GM19035 (cell line): ENCODE data around the gene SNX12.
"Not testable (repeated sequence)": the region's sequence is repeated elsewhere in the genome, so short reads cannot be mapped to it uniquely, and the experiment has no call there.

Experiments
- ATAC-seq: cut with Tn5 transposase; IDR thresholded peaks from one replicate; pipeline ENCODE4 v1.9.1; 2021; ENCODE audit not compliant: unreplicated experiment

The SNX12 gene

GRCh38 chrX:71095033-71095432, 26.9 kb upstream of the SNX12 start:
- no peak for ATAC-seq

DNA sequence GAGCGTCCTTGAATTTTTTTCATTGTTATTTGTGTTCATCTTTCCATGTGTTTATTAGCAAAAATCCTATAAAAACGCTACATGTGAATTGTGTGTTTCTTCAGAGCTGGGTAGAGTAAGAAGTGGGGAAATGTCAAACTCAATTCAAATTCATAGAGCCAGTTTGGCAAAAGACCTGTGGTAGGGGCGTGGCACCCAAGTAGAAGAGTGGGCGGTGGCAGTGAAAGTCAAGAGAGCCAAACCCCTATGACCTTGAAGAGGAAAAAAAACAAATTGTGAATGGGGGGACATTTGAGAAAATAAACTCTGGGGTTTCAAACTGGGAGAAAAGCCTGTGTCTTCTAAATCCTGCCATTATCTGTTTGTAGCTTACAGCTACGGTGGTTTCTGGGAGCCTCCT, 23.1 kb upstream of the SNX12 start:
- no peak for ATAC-seq

GRCh38 chrX:71085900-71086299, 17.8 kb upstream of the SNX12 start:
- no peak for ATAC-seq

- ATAC-seq, result no peak
Observed at GRCh38 chrX:71082822-71083221, 14.7 kb upstream of the SNX12 start.

DNA sequence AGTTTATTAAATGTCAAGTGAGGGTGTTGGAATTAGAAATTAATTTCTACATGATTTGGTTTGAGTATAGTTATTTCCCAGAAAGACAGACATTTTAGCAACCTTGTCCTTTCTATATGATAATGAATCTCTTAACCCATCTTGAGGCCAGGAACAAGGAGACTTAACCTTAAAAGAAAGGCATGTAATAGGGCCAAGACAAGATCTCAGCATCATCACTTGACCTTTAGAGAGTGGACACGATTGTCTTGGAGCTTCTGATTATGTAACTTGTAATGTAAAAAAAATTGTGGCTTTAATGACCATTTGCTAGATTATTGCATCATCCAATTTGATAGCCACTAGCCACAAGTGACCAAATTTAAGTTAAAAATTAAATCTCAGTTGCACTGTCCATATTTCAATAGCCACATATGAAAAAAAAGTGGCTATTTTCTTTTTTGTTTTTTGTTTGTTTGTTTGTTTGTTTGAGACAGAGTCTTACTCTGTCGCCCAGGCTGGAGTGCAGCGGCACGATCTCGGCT, 14.1 kb upstream of the SNX12 start:
- ATAC-seq, result no peak

DNA sequence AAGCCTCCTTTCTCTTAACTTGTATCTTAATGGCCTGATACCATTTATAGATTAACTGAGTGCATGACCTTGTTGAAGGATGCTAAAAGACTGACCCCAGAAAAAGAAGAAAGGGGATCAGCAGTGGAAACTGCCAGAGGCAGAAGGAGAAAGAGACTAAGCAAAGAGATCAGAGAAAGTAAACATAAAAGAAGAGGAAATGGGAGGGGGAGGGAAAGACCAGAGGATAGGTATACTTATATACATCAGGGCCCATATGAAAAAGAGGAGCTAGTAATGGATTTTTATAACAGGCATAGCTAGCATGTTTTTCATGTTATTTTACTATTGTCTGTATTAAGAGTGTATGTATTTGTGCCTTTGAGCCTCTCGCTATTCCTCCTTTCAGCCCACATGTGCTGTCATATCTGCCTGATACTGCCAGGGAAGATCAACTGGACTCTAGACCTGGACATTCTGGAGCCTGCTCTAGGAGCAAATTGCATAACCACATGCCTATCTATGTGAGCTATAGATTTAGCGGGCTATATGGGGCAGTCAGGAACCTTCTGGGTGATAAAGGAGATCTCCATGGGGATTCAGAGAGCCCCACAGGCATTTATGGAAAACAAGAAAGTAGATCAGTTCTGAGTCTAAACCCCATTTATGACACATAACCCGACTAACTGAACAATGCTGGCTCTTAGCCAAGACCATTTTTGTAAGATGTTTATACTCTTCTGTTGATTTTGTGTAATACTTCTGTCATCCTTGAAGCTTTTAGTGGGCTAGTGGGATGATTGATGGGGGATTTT, 13.4 kb upstream of the SNX12 start:
- no peak for ATAC-seq

- no peak for ATAC-seq
Observed at GRCh38 chrX:71070531-71070930, 2.4 kb upstream of the SNX12 start.

GRCh38 chrX:71067712-71068043, 456 bp downstream of the SNX12 start:
- ATAC-seq, result no peak

DNA sequence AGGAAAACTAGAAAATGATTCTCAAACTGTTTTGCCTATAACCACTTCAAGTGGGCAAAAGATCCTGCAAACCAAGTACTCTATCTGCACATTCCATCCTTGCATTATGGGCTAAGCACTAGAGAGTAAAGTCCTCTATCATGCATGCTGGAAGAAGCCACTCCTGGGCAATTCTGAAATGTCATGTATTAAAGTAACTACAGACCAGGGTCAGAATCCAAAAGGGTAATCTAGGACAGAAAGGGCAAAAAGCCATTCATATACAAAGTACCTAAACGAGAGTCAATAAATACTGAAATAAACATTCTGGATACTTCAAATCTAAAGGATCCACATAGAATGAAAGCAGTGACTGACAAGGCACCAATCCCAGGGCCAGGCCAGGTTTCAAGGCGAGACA, 1.0 kb downstream of the SNX12 start:
- no peak for ATAC-seq

DNA sequence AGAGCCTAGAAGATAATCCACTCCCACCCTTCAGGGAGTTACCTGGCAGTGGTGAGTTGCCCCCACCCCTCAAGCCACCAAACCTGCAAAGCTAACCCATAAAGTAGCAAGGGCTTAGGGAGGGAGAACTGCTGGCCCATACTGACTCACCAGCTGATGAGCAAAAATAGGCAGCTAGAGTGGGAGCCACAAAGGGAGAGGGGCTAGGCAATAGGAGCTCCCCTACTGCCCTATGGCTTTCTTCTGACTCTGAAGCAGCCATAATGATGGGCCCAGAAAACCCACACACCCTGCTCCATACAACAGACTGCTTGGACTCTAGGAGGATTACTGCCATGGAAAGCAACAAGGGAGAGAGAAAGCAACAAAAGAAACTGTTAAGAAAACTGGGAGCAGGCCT, 8.0 kb downstream of the SNX12 start:
- ATAC-seq, result no peak

DNA sequence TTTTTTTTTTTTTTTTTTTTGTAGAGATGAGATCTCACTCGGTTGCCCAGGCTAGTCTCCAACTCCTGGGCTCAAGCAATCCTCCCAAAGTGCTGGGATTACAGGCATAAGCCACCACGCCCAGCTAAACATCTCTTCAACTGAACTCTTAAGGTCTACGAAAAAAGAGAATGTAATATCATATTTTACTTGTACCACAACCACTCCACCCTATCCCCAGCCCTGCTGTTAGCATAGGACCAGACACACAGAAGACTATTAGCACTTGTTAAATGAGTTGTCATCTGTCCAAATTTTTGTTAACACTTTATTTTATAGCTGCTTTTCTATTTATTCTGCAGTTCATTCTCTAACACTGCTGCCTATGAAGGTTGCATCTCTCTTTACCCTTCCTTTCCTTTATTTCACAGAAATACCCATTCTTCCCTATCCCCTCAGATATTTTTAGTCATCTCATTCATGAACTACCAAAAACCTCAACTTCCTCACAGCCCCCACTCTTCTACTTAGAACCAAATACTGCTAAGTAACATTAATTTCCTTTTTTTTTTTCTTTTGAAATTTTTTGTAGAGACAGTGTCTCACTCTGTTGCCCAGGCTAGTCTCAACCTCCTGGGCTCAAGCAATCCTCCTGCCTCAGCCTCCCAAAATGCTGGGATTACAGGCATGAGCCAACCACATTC, 10.1 kb downstream of the SNX12 start:
- ATAC-seq, result no peak

DNA sequence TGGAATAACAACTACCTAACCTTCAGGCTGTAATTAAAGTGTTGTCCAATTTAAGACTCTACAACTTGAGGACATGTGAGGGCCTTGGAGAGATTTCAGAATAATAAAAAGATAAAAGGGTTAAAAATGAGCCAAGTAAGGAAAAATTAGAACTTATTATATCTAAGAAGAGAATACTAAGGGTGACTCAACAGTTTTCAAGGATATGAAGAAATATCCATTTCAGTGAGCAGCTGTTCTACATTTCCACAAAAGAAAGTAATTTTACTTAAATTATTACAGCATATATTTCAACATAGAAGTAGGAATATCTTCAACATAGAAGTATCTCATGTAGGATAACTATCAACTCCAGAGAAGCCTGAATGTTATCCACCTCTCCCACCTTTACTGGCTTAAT, 11.3 kb downstream of the SNX12 start:
- ATAC-seq, result no peak

GRCh38 chrX:71053217-71053621, 14.9 kb downstream of the SNX12 start:
- ATAC-seq, result peak; percentile 93

DNA sequence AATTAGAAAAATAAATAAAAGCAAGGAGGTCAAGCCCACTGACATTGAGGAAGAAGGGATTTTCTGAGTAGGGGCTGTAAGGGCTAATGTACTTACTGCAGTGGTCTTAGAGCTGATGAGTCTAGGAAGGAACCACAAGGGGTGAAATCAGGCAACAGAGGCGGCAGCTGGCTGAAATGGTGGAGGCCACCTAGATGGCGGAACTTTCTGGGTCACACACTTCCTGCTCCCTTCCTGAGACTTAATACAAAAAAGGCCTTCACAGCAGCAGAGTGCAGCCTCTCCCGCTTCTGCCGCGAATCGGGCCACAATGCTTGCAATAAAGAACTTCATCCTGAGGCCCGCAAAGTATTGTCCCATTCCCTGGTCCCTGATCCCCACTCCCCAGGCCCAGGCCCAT, 15.4 kb downstream of the SNX12 start:
- peak; percentile 41 for ATAC-seq

DNA sequence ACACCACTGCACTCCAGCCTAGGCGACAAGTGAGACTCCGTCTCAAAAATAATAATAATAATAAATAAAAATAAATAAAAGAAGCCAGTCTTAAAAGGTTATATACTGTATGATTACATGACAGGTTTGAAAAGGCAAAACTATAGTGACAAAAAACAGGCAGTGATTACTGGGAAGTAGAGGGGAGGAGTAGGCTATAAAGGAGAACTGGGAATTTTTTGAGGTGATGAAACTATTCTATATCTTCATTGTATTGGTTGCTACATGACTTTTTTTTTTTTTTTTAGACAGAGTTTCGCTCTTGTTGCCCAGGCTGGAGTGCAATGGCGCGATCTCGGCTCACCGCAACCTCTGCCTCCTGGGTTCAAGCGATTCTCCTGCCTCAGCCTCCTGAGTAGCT, 20.2 kb downstream of the SNX12 start:
- not testable (repeated sequence) for ATAC-seq

- ATAC-seq, result no peak
Observed at GRCh38 chrX:71017396-71017939, 50.7 kb downstream of the SNX12 start.
